SK-N-SH (cell line): ENCODE results near the gene QRICH2.

Experiments
- CTCF ChIP-seq: fragments of 200-600 bp; sonication (generic); IDR thresholded peaks from 2 replicates; pipeline ENCODE4 v1.6.1; 2017; ENCODE audit warnings: antibody characterized with exemption, mild to moderate bottlenecking, moderate library complexity
- EP300 ChIP-seq, 2 experiments: IDR thresholded peaks; 2 replicates each; pipeline versions ENCODE4 v1.4.0 to v1.6.1; 2012; ENCODE audit warnings: borderline replicate concordance in 1 of 2, low read depth in 1 of 2, low read length in 1 of 2
- GABPA ChIP-seq: IDR thresholded peaks from 2 replicates; pipeline ENCODE4 v1.4.0; 2012; ENCODE audit warnings: low read depth, mild to moderate bottlenecking
- NFIC ChIP-seq: IDR thresholded peaks from 2 replicates; pipeline ENCODE4 v1.4.0; 2012; ENCODE audit warnings: borderline replicate concordance
- POLR2AphosphoS5 ChIP-seq: IDR thresholded peaks from 2 replicates; pipeline ENCODE4 v1.6.1; 2012; ENCODE audit warnings: low read depth, low read length
- REST ChIP-seq: IDR thresholded peaks from 2 replicates; pipeline ENCODE4 v1.6.1; 2012; ENCODE audit warnings: mild to moderate bottlenecking, low read depth, low read length, moderate library complexity
- RFX5 ChIP-seq: IDR thresholded peaks from 2 replicates; pipeline ENCODE4 v1.6.1; 2012; ENCODE audit warnings: mild to moderate bottlenecking, improper control_type of control experiment, low read length
- TCF12 ChIP-seq: IDR thresholded peaks from 2 replicates; pipeline ENCODE4 v1.4.0; 2012
- YY1 ChIP-seq: IDR thresholded peaks from 2 replicates; pipeline ENCODE4 v1.4.0; 2012; ENCODE audit warnings: low read depth, mild to moderate bottlenecking
- TF ChIP-seq, protein P1 (sequence below): IDR thresholded peaks from 2 replicates; pipeline ENCODE4 v1.4.0; 2012; ENCODE audit warnings: low read depth

DNA sequence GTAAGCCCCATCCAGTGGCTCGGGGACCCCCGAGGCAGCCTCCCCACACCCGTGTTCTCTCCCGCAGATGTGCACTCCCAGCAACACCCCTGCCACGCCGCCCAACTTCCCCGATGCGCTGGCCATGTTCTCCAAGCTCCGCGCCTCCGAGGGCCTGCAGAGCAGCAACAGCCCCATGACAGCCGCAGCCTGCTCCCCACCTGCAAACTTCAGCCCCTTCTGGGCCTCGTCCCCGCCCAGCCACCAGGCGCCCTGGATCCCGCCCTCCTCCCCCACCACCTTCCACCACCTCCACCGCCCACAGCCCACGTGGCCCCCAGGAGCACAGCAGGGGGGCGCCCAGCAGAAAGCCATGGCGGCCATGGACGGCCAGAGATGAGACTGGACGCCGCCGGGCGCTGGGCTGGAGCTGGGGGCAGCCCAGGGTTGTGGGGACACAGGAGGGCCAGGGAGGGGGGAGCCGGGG, 37.9 kb downstream of the QRICH2 start:
- TF ChIP-seq CTCF (no peak), EP300 (IDR thresholded peaks at IDR 0.05; ENCODE audit: borderline replicate concordance in 1 of 2, low read depth in 1 of 2, low read length in 1 of 2) (no peak), NFIC (no peak), TCF12 (no peak), GABPA (no peak), RFX5 (no peak), YY1 (no peak), POLR2AphosphoS5 (no peak), REST (no peak)
- TF ChIP-seq, protein P1, sequence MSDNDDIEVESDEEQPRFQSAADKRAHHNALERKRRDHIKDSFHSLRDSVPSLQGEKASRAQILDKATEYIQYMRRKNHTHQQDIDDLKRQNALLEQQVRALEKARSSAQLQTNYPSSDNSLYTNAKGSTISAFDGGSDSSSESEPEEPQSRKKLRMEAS: no peak
